Measurements from ENCODE around the gene SYNDIG1.

Gene SYNDIG1

DNA sequence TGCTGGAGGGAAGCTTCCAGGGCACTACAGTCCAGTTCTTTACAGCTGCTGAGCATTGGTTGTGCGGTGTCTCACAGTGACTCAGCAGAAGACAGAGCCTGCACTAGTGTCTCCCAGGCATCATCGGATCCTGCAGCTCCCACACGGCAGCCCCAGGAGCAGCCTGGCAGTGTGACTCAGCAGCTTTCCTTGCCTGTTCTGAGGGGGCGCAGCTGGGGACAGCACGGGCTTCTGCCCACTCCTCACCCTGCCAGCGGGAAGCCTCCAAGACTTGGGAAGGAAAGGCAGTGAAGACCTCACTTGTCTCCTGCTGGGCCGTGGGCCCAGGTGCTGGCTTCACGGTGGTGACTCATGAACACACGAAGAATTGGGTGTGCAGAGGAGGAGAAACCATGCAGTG, 165.4 kb downstream of the SYNDIG1 start:
- no peak for DNase-seq (ENCODE audit: low read depth)

DNA sequence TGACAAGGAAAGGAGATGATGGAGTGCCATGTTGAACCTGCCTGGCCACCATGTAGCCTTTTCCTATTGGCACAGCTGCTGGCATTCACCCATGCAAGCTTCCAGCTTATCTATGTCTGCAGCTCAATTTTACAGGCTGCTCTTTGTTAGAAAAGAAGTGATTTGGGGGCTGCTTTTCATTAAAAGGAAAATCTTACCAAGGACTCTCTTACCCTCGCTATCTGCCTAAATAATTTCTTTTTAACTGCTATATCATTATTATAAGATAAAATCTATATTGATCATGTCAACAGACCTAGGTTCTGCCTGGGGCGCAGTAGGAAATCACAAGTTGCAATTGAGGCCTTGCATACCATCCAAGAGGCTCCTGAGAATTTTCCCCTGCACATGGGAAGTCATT, 167.2 kb downstream of the SYNDIG1 start:
- DNase-seq (ENCODE audit: low read depth), result no peak

DNA sequence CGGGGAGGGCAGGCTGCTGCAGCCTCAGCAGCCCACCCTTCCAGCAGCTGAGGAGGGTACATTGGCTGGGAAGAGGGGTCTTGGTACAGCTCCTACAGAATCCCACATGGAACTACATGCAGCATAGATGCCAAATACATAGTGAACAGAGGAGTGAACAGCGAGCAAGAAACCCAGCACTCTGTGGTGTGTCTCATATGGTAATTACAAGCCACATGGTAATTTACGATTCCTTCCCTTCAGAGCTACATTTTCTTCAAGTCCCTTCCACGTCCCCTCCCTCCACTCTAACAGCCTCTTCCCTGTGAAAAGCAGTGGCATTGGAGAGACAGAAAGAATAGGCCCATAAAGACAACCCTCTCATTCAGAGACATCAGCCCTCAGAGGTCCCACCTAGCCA, 167.7 kb downstream of the SYNDIG1 start:
- DNase-seq (ENCODE audit: low read depth), result no peak

GRCh38 chr20:24637941-24638340, 168.5 kb downstream of the SYNDIG1 start:
- DNase-seq (ENCODE audit: low read depth), result no peak

GRCh38 chr20:24638591-24639548, 169.4 kb downstream of the SYNDIG1 start:
- DNase-seq (ENCODE audit: low read depth), result no peak

DNA sequence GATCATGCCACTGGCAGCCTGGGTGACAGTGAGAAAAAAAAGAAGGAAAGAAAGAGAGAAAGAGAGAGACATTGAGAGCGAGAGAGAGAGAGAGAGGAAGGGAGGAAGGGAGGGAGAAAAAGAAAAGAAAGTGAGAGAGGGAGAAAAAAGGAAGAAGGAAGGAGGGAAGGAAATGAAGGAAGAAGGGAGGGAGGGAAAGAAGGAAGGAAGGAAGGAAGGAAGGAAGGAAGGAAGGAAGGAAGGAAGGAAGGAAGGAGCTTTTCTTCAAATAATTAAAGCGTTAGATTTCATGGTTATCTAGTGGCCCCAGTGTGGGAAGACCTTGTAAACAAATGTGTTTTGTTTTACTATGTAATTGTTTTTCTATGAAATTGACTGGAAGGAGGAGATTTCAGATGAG, 170.8 kb downstream of the SYNDIG1 start:
- DNase-seq (ENCODE audit: low read depth), result no peak

- DNase-seq (ENCODE audit: low read depth), result no peak
These were observed 171.3 kb downstream of the SYNDIG1 start for GRCh38 chr20:24640686-24641085.

DNA sequence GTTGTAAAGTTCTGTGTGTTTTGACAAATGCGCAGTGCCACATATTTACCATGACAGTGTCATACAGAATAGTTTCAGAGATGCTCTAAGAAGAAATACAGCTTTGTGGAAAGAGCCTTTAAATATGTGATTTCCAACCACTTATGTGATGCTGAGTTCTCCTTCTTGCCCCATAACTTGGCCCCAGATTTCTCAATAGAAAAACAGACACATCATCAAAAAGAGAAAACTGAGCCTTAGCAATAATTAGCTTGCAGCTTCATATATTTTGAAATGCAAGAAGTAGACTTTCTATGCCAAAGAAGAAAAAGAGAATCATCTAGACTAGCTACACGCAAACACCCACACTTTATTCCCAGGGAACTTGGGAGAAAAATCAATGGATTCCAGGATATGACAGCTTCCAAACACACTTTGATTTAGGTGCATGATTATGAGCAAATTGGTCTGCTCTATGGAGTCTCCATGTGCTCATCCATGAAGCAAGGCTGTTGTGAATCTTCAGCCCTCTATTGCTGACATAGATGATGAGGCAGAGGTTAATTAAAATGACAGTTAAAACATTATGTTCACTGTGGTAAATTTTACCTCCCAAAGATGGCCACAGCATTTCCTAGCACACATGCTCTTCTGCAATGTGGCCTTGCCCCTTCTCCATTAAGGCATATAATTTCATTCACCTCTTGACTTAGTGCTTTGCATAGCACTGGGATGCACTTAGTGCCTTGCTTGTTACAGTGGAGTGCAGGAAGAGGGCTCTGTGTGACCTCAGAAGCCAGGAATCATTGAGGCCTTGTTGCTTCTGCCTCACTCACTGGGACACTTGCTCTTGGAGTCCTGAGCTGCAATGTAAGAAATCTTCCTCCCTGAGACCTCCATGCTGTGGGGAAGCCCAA, 174.6 kb downstream of the SYNDIG1 start:
- no peak for DNase-seq (ENCODE audit: low read depth)

DNA sequence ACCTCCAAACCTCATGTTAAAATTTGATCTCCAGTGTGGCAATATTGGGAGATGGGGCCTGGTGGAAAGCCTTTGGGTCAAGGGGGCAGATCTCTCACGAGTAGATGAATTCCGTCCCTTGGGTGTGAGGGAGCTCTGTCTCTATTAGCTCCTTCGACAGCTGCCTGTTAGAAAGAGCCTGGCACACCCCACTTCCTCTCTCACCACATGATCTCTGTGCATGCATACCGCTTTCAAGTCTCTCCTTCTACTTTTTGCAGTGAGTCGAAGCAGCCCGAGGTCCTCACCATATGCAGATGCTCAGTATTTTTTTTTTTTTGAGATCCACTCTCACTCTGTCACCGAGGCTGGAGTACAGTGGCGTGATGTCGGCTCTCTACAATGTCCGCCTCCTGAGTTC, 176.9 kb downstream of the SYNDIG1 start:
- no peak for DNase-seq (ENCODE audit: low read depth)

GRCh38 chr20:24647713-24648112, 178.3 kb downstream of the SYNDIG1 start:
- no peak for DNase-seq (ENCODE audit: low read depth)

- no peak for DNase-seq (ENCODE audit: low read depth)
These were observed 179.1 kb downstream of the SYNDIG1 start for GRCh38 chr20:24648481-24648880.

DNA sequence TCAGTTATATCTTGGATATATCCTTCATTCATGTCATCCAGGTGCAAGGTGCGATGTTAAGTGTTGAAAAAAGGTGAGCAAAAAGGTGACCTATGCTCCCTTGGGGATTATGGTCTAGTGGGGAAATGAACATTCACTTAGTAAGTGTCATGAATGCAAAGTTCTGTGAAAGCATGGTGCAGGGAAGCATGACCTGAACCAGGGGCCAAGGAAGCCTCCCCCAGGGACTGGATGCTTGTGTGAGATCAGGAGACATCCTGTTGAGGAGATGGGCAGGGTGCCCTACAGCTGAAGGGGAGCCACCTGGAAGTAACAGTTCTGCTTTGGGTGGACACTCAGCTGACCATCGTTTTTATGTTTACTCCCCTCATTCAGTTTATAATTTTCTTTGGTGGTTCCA, 179.5 kb downstream of the SYNDIG1 start:
- no peak for DNase-seq (ENCODE audit: low read depth)

- DNase-seq (ENCODE audit: low read depth), result no peak
These were observed 180.5 kb downstream of the SYNDIG1 start for GRCh38 chr20:24649787-24650490.

DNA sequence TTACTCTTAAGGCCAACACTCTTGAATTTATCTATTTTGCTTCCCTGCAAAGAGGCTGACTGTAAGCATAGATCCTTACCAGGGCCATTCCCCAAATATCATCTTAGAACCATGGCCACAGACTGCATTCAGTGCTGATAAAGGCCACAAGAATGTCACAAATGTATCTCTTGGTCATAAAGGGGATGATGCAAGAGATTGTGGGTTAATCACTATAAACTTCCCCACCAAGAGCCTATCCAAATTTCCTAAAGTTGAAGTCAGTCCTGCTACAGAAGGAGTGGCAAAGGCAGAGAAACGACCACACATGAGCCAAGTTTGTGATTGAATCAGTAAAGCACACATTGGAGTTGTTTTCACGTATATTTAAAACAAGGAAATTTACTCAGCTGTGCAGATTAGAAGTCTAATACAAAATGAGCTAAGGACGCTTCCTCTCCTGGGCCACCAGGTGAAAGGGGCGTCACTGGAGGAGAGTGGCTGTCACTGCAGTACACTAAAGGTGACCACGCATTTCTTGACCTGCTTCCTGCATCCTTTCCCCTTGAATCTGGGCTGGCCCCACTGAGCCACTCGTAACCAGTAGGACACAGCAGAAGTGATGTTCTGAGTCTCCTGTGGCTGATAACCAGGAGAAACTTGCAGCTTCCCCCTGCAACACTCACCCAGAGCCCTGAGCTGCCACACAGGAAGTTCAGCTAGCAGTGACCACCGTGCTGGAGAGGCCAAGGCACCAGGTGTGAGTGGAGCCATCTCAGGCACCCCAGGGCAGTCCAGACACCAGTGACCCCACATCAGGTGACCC, 181.9 kb downstream of the SYNDIG1 start:
- no peak for DNase-seq (ENCODE audit: low read depth)

GRCh38 chr20:24651976-24652345, 182.5 kb downstream of the SYNDIG1 start:
- no peak for DNase-seq (ENCODE audit: low read depth)

- DNase-seq (ENCODE audit: low read depth), result no peak
These were observed 183.9 kb downstream of the SYNDIG1 start for GRCh38 chr20:24653306-24653705.

DNA sequence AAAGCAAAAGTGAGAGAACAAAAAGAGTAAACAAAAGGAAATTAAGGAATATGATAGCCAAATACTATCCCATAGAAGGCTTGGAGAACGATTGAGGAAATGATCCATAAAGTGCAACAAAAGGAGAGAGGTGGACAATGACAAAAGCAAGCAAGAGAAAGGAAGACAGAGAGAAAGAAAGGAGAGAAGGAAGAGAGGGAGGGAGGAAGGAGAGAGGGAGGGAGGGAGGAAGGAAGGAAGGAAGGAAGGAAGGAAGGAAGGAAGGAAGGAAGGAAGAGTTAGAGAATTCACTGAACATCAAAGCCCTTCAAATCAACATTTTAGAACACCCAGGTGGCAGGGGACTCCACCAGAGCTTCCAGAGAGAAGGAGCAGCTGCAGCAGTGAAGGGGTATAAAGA, 185.0 kb downstream of the SYNDIG1 start:
- no peak for DNase-seq (ENCODE audit: low read depth)

- no peak for DNase-seq (ENCODE audit: low read depth)
These were observed 187.0 kb downstream of the SYNDIG1 start for GRCh38 chr20:24656391-24656790.

GRCh38 chr20:24657196-24657595, 187.8 kb downstream of the SYNDIG1 start:
- DNase-seq (ENCODE audit: low read depth), result no peak

DNA sequence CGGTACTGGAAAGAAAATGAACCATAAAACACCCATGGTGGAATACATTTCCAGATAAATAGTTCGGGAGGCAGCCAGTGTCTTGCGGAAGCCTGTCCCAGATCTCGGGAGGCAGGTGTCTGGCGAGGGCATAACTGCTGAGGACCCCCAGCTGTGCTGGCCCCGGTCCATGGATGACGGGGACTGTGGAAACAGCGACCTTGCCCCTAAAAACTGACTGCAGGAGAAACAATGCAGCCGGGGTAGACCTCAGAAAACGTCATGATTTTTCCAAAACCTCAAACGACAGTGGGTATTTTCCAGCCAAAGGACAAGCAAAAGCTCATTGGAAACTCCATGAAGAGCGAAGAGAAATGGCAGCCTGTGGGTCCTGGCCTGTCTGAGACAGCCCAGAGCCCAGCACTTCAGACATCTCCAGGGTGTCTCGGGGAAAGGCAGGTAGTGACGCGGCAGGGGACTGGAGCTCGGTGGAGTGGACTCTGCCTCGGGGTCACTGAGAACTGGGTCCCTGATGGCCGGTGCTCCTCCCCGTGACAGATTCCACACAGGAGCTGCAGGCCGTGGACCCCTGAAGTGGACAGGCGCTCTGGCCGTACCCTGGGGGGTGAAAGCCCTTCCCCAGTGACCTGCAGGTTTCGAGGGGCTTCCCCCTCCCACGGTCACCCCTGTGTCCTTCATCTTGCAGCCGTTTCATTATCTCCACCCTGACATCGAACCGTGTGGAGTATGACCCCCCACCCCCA, 188.6 kb downstream of the SYNDIG1 start:
- no peak for DNase-seq (ENCODE audit: low read depth)
